HG02852 (cell line): ENCODE measurements around the gene SSTR4.

ENCODE experiments used
- ATAC-seq: cut with Tn5 transposase; IDR thresholded peaks from one replicate; pipeline ENCODE4 v1.9.1; 2021; ENCODE audit warnings: mild to moderate bottlenecking, moderate library complexity; ENCODE audit not compliant: unreplicated experiment

SSTR4 gene

DNA sequence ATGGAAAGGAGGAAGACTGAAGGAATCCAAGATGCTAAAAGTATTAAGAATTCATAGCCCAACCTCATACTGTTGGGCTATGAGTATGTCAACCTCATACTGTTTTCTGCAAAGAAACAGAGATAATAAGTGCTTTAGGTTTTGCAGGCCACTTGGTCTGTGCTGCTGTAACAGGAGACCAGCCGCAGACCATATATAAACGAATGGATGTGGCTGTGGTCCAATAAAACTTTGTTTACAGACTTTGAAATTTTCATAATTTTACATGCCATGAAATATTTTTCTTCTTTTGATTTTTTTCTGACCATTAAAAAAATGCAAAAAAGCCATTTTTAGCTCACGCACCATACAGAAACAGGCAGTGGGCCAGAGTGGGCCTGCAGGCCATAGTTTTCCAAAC is 28.1 kb downstream of the SSTR4 start:
- ATAC-seq = no peak

DNA sequence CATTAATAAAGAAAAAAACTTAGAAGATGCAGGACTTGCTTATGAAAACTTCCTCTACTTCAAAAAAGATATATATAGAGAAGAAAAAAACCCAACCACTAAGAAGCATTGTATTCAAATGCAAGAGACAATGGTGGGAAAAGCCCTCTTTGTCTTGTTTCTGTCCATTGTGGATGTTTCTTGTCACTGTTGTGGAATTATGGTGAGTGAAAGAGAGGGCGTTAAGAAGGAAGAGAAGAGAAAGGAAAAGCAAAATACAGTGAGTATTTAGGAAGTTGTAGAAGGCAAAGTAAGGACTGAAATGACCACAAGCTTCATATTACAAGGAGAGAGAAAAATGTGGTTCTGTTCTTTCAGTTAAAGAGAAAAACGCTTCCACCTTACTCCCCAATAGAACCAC is 28.5 kb downstream of the SSTR4 start:
- ATAC-seq = no peak

DNA sequence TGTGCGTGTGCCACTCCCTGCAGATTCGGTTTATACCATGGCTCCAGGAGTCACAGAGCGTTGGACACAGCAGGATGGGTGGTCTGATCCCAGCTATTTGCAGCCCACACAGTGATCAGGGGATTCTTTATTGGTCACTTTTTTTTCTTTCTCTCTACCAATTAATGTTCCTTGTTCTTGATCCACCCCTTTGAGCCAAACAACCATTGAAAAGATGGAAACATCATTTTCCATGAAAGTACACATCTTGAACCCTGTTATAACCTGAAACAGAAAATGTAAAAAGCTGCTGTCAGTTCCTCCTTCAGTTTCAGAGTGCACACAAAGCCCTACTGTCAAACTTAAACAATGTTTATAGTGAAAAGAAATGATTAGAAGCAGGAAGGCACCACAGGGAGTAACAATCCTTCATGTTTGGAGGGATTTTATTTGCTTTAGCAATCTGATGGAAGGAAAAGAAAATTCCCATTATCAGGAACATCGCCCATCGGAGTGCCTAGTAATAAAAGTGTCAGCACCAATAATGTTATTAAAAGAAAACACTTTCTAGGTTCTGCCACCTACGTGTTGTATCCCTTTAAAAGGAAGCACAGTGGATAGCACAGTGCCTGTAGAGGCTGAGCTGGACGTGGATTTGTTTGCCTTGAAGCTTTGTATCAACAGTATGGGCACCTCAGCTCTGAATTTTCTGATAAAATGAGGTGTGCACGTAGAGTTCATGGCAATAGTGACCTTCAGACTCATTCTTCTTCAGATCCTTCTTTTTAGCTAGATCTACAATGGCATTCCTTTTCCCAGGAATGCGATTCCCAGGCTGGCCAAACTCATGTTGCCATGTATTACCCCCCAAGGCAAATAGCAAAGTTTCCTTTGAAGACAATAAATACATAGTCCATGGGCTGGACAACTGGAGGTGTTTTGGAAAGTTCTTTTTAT is 30.4 kb downstream of the SSTR4 start:
- ATAC-seq = no peak

DNA sequence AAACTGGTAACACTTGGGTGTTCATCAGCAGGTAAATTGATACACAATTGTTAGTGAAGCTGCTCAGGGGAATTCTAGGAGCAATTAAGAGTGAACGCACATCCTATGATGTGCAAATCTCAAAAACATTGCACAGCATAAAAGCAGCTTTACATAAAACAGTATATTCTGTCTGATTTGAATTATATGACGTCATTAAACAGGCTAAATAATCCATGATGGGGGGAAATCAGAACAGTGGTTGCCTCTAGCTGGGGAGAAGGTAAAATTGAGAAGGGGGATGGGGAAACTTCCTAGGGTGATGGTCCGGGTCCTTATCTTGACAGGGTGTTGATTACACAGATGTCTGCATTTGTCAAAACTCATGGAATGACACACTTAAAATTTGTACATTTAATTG is 31.7 kb downstream of the SSTR4 start:
- ATAC-seq = no peak

DNA sequence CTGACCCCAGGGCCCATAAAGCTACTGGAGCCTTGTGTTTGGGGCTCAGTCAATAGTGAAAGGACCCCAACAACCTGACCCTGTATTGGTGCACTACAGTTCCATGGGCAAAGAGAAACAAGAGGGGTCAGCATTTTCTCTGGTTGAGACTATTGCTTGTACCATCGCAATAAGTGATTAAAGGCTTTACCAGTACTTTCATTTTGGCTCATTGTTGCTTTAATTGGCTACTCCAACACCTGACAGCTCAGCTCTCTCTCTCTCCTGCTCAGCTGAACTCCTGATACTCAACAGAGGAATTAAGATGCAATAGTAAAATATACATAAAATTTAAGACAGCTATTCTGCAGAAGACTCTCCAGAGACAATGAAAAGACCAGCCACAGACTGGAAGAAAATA is 33.2 kb downstream of the SSTR4 start:
- no peak for ATAC-seq

DNA sequence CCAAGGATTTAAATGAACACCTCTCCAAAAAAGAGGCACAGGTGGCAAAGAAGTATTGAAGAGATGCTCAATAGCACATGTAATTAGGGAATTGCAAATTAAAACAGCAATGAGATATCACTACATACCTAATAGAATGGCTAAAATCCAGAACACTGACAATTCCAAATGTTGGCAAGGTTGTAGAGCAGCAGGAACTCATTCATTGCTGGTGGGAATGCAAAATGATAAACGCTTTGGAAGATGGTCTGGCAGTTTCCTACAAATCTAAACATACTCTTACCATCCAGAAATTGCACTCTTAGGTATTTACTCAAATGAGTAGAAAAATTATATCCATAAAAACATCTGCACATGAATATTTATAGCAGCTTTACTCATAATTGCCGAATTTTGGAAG is 34.0 kb downstream of the SSTR4 start:
- ATAC-seq = no peak

DNA sequence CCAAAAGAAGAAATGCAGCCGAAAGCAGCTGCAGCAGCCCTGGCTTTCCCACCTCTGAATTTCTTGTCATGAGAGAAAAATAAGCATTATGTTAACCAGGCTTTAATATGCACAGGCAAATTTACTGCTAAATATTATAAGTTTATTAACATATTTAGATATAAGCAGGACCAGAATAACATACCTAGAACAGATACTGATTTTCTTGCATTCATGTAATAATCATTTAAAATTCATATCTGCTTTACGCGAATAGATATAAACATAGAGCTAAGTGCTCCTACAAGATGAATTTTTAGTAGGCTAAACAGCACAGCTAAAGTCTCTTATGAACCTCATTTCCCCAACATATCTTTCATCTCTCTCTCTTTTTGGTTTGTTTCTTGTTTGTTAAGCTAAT is 36.3 kb downstream of the SSTR4 start:
- ATAC-seq = no peak

DNA sequence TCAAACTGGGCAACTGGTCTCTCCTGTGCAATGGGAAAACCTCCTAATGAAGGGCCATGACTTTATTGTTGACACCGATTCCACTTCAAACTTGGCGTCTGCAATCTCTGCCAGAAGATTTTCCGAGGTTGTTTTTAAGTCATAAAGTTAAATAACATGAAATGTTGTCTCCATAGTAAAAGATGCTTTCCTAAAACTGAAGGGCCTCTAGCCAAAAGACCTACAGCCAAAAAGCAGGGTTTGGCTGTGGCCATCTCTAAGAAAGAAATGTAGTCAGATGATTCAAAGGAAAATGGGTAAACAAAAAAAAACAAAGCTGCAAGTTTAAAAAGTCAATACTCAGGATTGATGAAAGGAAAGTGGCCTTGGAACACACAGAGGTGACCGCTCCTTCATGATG is 36.9 kb downstream of the SSTR4 start:
- ATAC-seq = no peak

DNA sequence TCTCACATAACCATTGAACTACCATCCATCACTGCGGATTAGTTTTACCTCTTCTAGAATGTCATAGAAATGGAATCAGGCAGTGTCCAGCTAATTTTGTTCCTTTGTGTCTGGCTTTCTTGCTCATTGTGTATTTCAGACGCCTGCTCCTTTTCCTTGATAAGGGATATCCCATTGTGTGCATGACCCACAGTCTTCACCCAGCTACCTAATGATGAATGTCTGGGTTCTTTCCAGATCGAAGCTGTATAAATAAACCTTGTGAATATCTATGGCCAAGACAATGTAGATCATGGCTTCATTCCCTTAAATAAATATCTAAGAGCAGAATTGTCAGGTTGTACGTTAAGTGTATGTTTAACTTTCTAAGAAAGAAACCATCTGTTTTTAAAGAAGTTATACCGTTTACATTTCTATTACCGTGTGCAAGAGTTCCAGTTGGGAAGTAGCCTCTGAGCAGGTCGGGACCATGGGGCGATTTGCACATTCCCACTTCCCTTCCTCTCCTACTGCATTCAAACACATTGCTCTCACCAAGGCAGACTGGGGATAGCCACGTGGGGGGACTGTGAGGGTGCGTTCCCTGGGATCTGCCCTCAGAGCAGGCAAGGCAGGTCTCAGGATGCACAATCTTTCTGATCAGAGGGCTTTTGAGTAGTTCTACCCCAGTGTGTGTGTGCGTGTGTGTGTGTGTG is 37.9 kb downstream of the SSTR4 start:
- ATAC-seq = no peak

DNA sequence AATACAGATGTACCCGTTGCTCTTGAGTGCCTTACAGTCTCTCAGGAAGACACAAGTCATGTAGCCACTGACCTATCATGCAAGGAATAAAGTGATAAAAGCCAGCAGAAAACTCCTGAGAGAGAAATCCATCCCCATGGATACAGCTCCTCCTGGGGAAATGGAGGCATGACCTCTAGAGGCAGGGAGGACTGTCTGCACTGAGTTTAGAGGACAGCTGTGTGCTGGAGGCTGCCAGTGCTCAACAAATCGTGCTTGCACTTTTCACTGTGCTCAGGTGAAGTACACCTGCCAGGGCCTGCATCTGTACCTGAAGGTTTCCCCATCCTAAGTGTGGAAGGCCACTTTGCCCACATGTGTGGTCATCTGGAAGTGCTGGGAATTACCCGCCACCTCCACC is 38.9 kb downstream of the SSTR4 start:
- ATAC-seq = no peak

DNA sequence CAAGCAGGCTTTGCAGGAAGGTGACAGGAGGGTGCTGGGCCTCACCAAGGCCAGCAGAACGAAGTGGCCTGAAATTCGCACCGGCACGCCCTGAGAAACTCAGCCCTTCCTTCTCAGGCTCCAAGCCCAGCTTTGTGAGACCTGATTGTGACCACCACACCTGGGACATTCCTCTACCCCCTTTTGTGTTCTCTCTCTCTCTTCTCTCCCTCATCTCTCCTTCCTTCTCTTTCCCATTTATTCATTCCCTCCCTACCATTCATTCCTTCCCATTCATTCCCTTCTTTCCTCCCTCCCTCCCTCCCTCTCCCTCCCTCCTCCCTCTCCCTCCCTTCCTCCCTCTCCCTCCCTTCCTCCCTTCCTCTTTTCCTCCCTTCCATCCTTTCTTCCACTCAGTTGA is 42.2 kb downstream of the SSTR4 start:
- ATAC-seq = no peak

DNA sequence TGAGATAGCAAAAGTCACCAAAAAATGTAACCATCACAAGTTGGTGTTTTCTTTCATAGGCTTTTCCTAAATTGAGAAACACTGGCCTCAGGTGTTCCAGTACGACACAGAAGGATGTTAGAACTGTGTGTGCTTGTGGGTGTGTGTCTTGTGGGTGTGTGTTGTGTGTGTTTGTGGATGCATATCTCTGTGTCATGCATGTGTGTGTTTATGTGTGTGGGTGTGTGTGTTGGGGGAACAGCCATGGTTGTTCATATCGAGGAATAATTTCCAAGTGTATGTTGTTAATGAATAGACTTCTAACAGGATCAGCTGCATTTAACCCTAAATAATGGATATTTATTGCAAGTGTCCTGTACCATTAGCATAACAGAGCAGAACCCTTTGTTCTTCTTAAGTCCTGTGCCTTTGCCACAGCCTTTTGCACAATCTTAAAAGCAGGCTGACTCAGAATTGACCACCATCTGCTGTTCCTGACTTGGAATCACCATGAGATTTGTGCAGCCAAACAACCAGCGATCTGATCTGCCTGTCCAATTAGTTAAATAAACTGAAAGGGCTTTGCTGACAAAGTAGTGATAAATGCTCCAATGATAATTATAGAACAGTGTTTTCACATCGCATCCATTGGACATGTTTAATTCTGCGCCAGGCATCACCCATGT is 43.4 kb downstream of the SSTR4 start:
- ATAC-seq = no peak

DNA sequence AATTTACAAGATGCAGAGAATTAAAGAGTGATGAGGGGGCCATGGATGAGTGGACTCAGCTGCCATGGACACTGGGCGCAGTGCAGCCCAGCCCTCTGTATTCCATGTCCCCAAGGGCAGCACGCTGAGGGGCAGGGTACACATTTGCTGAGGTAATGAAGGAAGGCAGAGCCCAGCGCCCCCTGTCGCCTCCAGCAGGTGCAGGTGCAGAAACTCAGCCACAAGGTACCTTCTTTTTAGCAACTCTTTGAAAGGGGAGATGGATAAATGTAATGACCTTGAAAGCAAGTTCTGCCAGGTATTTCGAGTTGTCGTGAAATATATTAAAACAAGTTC is 43.9 kb downstream of the SSTR4 start:
- no peak for ATAC-seq

DNA sequence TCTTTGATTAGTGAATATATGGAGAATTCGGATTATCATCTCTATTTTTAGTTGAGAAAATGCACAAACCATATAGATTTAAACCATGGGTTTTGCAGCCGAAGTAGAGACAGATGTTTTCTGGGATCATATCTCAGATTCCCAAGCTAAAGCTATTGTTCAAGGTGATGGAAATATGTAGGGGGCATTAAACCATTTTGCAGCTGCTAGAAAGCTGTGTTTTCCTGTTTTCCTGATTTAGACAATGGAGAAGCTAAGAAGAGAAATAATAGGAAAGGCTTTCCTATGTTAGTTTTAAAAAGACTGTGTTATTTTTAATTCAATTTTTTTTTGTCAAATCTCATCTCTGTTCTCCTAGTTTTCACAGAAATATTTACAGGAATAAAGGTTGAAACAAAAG is 44.8 kb downstream of the SSTR4 start:
- ATAC-seq = no peak

DNA sequence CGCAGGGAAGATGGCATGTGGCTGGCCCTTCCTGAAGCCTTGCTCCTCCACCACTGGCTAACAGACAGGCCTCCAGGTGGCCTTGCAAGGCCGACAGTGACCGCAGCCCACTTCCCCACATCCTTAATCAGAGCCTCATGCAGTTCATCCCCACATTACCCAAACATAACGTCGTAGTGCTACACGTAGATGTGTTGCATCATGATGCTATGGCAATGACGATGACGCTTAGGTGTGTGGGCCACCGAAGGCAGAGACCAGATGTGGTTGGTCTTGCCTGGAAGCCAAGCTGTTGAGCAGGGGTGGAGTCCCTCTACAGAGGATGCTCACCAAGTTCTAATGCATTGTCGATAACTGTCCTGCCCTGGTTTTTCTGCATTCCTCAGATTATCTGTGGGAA is 45.4 kb downstream of the SSTR4 start:
- ATAC-seq = no peak

DNA sequence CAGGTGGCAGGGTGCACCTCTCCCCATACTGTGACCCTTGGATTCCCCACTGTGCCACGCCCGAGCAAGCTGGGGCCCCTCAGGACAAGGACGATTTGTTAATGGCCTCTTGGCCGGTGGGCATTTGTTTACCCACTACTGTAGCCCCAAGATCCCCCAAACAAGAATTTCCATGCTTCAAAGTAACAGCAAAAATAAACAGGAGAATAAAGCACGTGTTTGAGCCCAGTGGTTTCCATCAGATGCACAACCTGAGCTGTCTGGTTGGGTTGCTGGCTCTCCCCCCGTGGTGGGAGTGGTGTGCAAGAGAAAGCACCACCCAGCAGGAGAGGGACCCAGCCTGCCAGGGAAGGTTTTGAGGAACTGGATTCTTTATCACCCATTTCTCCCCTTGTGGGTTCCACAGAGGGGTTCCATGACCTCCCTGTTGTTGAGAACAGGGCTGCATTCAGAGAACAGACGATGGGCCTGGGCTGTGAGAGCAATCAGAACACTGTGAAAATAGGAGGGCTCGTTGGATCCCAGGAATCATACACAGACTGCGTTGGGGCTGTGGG is 46.2 kb downstream of the SSTR4 start:
- no peak for ATAC-seq

DNA sequence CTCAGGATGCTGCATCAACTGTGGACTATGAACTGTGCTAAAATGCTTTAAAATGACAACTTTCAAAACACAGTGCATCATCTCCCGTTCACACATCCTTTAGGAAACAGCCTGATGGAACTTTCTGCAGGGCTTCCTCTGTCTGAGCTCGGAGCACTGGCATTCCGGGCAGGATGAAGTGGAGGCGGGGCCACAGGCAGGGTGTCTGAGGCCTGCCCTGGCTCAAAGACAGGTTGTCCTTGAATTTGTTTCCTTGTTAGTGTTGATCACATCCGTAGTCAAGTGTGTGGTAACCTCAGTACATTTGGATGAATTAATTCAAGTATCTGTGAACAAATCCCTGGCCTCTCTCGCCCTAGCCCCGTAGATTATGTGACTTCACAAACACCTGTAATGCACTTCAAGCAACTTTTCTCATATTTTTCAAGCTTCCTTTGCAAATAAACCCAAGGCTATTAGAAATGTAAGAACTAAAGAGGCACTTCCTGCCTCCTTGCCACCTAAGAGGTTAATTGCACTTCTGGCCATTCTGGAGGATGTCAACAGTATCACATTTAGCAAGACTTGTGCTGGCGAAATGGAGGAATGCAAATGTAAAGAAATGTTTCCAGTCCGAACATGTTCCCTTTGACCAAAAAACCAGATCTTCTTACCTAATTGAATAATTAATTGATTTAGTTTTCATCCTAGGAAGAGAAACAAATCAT is 47.9 kb downstream of the SSTR4 start:
- ATAC-seq = no peak

DNA sequence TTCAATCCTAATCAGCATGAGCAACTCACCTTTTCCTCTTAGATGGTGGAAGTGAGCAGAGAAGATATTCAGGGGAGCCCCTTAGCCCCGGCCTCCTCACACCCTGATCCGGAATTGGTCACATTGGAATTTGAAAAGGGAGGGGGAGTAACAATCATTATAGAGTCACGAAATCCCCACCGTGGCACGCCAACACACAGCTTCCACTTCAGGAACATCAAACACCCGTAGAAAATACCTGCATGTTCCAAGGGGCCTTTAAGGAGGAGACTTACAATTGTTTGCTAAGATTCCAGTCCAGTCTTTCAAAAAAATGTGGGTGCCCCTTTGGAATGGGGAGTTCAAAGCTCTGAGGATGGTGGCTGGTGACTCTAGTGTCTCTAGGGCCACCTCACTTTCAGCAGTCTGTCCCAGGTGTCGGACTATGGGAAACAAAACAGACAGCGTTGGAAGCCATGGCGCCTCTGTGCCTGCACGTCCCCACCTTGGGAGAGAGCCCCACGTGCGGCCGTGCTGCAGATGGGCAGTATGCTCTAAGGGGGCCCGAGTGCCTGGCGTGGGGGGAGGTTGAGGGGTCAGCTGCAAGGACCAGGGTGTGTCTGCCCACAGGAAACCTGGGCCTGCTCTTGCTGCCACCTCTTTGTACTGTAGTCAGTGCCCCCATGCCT is 48.6 kb downstream of the SSTR4 start:
- ATAC-seq = no peak

DNA sequence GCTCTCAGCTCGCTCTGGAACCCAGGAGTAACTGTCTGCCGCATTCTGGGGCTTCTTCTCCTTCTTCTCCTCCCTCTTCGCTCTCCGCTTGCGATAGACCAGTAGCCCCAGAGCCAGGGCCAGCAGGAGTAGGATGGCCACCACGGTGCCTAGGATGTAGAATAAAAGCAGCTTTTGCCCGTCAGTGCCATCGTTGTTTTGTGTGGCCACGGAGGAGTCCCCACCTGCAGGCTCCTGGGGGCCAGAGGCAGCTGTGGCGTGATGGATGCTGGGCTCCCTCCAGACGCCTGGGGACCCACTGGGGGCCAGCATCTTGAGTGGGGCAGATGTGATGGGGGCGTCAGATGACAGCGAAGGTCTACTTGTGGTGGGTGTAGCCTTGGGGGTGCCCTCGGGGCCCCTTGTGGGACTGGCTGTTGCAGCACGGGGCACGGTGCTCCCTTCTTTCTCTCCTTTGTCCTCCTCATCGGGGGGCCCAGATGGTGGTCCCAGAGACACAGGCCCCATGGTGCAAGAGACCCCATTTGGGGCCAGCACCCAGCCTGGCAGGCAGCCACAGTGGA is 49.3 kb downstream of the SSTR4 start:
- ATAC-seq = no peak

DNA sequence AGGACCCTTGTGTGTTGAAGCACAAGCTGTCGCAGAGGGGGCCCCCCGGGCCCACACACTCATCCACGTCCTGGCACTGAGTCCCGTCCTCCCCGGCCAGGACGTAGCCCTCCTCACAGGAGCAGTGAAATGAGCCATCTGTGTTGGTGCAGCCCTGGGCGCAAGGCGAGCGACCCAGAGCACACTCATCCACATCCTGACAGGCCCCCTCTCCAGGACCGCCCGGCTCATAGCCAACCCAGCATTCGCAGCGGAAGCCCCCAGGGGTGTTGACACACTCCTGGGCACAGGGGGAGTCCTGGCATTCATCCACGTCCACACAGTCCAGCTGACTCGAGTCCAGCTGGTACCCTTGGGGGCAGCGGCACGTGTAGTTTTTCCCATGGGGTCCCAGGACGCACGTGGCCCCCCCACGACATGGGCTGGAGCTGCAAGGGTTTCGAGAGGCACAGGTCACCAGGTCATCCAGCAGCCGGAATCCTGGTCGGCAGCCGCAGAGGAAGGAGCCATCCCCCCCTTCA is 49.8 kb downstream of the SSTR4 start:
- ATAC-seq = no peak
